Embryonic facial prominence (tissue), 1 donor: ENCODE results near the gene GALK2.
"Not testable (repeated sequence)": the region's sequence is repeated elsewhere in the genome, so short reads cannot be mapped to it uniquely, and the experiment has no call there.

Experiments used
- DNase-seq: peaks from one replicate; pipeline ENCODE4 v3.0.0-alpha.2; 2016; ENCODE audit errors: extremely low spot score

The GALK2 gene

GRCh38 chr15:49164865-49165264 is 5.2 kb upstream of the GALK2 start:
- DNase-seq: no peak

- DNase-seq: no peak
Measured at GRCh38 chr15:49168016-49168415, 2.0 kb upstream of the GALK2 start.

DNA sequence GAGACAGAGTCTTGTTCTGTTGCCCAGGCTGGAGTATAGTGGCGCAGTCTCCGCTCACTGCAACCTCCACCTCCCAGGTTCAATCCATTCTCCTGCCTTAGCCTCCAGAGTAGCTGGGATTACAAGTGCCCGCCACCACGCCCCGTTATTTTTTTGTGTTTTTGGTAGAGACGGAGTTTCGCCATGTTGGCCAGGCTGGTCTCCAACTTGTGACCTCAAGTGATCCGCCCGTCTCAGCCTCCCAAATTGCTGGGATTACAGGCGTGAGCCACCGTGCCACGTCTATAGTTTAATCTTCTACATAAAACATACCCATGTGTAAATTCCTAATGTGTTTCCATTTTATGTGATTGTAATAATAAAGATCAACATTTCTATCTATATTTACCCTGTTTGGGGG is 1.7 kb downstream of the GALK2 start:
- no peak for DNase-seq

- DNase-seq: no peak
Measured at GRCh38 chr15:49174902-49175301, 4.9 kb downstream of the GALK2 start.

- not testable (repeated sequence) for DNase-seq
Measured at GRCh38 chr15:49175582-49176397, 5.7 kb downstream of the GALK2 start.

DNA sequence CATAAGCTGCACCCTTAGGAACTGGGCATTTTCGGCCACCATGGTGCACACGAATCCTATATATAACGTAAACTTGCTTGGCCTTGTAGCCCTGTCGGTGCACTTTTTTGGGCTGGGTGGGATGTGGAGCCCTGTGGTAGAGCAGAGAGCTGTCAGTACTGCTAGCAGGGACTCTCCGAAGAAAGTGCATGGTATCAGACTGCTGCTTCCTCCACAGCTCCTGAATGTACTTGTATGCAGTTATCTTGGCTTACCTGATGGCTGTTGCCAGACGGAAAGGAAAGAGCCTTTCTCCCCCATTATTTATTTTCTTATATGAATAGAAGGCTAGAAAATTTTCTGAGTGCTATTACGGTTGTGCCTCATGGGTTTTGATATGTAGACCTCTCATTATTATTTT is 8.4 kb downstream of the GALK2 start:
- DNase-seq: no peak

GRCh38 chr15:49179433-49180190 is 9.6 kb downstream of the GALK2 start:
- DNase-seq: no peak

- no peak for DNase-seq
Measured at GRCh38 chr15:49182128-49182527, 12.1 kb downstream of the GALK2 start.

- DNase-seq: not testable (repeated sequence)
Measured at GRCh38 chr15:49183741-49184140, 13.7 kb downstream of the GALK2 start.

DNA sequence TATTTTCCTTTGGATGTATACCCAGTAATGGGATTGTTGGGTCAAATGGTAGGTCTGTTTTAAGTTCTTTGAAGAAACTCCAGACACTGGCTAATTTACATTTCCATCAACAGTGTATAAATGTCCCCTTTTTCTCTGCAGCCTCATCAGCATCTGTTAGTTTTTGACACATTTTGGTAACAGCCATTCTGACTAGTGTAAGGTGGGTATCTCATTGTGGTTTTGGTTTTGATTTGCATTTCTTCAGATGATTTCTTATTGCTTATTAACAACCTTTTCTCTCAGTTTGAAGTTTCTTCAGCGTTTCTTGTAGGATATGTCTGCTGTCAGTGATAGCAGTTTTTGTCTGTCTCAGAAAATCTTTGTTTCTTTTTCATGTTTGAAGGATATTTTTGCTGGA is 15.4 kb downstream of the GALK2 start:
- DNase-seq: no peak

DNA sequence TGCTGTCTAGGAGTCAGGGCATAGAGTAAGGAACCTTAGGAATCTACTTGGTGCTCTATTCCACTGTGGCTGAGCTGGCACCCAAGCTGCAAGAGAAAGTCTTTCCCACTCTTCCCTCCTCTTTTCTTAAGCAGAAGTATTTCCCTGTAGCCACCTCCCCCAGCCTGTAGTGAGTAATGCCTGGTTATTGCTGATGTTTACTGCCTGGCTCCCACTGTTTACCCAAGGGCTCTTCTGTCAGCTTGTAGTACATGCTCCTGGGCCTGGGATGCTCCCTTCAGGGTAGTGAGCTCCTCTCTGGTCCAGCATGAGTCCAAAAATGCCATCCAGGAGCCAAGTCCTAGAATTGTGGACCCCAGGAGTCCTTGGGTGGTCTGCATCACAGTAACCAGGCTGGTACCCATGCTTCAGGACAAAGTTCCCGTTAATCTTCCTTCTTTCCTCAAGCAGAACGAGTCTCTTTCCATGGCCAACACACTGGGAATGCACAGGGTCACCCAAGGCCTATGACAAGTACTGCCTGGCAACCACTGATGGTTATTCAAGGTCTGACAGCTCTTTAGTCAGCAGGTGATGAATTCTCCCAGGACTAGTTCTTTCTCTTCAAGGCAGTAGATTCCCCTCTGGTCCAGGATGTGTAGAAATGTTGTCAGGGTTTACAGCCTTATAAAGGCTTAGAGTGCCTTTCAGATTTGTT is 17.6 kb downstream of the GALK2 start:
- DNase-seq: no peak

DNA sequence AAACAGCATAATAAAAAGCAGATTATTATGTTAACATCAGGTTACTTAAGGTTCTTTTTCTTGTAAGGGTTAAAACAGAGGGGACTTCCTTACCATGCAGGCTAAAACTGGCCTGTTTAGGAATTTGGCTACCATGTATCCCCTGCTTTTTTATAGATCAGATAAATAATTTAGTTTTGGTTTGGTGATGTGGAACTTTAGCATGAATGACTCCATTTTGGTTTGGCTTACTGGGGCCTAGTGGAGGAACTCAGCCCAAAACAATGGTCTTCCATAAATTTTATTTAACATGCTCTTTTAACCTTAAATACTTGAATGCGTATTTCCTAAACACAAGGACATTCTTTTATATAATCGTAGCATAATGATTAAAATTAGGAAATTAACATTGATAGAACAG is 18.9 kb downstream of the GALK2 start:
- DNase-seq: no peak

- DNase-seq: no peak
Measured at GRCh38 chr15:49189631-49190030, 19.6 kb downstream of the GALK2 start.

DNA sequence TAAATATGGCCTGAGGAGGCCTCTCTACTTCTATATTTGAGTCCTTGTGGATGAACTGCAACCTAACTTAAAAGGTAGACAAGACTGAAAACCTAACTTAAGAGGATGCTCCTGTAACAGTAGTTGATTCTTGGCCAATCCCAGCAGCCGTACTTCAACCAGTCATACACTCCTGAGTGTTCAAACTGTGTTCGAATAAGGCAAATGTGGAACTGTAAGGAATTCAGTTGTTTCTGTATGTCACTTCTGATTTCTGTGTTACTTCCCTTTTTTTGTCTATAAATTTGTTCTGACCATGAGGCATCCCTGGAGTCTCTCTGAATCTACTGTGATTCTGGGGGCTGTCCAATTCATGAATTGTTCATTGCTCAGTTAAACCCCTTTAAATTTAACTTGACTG is 20.5 kb downstream of the GALK2 start:
- no peak for DNase-seq

DNA sequence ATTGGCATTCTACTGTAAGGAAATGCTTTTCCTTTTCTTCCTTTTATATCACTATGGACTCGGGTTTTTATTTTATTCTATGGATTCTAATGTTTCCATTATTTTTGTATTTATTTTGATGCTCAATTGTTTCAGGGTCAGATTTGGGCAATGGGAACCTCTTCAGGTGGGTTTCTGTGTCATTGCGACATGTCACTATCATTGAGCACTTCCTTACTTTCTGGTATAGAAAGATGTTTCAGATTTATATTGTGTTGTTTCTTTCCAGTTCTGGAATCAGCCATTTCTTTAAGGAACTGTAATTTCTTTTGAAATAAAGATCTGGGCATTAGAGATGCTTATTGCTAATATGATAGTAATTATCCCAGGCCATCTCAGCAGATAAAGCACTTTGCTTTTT is 21.8 kb downstream of the GALK2 start:
- DNase-seq: no peak

DNA sequence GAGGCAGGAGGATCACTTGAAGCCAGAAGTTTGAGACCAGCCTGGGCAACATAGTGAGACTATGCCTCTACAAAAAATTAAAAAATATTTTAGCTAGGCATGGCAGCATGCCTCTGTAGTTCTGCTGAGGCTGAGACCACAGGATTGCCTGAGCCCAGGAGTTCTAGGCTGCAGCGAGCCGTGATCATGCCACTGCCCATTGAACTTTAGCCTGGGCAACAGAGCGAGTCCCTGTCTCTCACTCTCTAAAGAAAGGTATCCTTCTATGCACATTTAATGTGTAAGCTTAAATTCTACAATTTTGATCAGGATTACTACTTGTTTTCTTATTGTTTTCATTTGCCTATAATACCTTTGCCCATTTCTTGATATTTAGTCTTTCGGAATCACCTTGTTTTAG is 26.8 kb downstream of the GALK2 start:
- no peak for DNase-seq

- DNase-seq: no peak
Measured at GRCh38 chr15:49199666-49200065, 29.6 kb downstream of the GALK2 start.

GRCh38 chr15:49200347-49200746 is 30.3 kb downstream of the GALK2 start:
- no peak for DNase-seq

DNA sequence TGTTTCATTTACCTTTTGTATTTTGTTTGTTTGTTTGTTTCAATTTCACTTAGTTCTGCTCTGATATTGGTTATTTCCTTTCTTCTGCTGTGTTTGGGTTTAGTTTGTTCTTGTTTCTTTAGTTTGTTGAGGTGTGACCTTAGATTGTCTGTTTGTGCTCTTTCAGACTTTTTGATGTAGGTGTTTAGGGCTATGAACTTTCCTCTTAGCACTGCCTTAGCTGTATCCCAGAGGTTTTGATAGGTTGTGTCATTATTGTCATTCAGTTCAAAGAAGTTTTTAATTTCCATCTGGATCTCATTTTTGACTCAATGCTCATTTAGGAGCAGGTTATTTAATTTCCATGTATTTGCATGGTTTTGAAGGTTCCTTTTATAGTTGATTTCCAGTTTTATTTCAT is 38.1 kb downstream of the GALK2 start:
- not testable (repeated sequence) for DNase-seq

DNA sequence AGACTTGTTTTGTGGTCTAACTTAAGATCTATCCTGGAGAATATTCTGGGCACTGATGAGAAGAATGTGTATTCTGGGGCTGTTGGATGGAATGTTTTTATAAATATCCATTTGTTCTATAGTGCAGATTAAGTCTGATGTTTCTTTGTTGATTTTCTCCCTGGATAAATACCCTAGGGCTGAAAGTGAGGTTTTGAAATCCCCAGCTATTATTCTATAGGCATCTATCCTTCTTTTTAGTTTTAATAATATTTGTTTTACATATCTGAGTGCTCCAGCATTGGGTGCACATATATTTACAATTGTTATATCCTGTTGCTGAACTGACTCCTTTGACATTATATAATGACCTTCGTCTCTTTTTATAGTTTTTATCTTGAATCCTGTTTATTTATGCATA is 42.9 kb downstream of the GALK2 start:
- DNase-seq: no peak

DNA sequence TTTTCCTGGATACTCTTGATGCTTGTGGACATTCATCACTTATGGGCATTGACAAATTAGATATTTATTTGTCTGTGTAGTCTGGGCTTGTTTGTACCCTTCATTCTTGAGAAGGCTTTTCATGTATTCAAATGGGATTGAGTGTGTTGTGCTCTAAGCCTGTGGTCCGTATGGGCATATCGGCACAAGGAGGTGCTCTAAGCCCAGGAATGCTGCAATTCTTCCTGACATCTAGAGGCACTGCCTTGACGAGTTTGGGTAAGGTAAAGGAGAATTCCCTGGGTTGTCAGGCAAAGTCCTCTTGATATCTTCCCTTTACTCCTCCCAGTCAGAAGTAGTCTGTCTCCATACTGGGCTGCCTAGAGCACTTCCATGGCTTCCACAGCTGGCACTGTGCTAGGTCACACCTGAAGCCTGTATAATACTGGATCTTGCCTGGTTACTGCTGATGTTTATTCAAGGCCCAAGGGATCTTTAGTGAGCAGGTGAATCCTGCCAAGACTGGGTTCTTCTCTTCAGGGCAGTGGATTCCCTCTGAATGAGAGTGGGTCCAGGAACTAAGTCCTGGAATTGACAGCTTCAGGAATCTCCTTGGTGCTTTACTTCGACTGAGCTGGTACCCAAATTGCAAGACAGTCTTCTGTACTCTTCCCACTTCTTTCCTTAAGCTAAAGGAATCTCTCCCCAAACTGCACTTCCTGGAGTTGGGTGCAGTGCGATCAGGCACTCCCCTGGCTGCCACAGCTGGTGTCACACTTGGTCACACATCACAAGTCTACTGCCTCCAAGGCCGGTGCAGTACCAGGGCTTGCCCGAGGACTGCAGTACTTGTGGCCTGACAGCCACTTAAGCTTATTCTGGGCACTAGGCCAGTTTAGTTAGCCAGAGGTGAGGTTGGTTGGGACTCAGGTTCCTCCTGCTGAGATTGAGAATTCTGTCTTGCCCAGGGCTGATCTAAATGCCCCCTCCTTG is 46.0 kb downstream of the GALK2 start:
- DNase-seq: no peak
